AML-193 (cell line): ENCODE measurements around the gene GUCD1.
A peak's percentile ranks its signal among the peaks of the same experiment; 100 is the strongest.
"Not testable (repeated sequence)": the region's sequence is repeated elsewhere in the genome, so short reads cannot be mapped to it uniquely, and the experiment has no call there.

Experiments used
- DNase-seq, 2 experiments: peaks; one replicate each; lab custom pipeline; 2025; lab: John Stamatoyannopoulos, UW

The GUCD1 gene

DNA sequence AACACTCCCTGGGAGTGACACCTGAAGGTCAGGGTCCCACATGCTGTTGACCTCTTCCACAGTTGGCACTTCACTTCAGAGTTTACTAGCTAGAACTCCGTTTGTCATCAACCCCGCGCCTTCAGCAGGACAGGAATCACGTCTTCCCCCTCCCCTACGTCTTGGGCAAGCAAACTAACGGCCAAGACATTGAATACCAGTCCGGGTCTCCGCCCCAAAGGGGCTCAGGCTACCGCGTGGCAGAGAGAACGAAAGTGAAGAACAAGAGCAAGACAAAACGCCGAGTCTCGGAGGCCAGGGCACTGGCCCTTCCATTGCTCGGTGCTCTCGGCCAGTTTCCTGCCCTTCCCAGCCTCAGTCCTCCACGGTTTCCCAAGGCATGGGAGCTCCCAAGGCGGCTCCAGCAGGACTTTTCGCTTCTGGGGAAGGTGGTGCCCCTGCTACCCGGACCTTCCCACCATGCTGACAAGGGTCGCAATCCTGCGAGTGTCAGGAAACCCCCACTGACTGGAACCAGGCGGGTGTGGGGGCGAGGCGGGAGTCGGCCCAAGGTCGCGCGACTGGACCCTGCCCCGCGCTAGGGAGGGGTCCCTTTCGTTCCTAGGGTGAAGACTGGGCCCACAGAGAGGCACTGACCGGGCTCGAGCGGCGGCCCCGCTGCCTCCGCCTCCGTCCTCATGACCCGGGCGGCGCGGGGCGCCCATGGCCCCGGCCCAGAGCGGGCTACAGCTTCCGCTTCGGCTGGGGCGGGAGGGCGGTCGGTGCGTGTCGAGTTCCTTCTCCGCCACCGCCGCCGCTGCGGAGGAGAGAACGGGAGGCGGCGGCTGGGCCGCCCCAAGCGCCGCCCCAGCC, at the start of gene GUCD1:
Gene GUCD1, minus strand, starts transcription at position 826 of the 852 bp plus-strand sequence. Its CDS starts 147 bp downstream, at position 679.
- DNase-seq: peak; percentile 20 to 38

DNA sequence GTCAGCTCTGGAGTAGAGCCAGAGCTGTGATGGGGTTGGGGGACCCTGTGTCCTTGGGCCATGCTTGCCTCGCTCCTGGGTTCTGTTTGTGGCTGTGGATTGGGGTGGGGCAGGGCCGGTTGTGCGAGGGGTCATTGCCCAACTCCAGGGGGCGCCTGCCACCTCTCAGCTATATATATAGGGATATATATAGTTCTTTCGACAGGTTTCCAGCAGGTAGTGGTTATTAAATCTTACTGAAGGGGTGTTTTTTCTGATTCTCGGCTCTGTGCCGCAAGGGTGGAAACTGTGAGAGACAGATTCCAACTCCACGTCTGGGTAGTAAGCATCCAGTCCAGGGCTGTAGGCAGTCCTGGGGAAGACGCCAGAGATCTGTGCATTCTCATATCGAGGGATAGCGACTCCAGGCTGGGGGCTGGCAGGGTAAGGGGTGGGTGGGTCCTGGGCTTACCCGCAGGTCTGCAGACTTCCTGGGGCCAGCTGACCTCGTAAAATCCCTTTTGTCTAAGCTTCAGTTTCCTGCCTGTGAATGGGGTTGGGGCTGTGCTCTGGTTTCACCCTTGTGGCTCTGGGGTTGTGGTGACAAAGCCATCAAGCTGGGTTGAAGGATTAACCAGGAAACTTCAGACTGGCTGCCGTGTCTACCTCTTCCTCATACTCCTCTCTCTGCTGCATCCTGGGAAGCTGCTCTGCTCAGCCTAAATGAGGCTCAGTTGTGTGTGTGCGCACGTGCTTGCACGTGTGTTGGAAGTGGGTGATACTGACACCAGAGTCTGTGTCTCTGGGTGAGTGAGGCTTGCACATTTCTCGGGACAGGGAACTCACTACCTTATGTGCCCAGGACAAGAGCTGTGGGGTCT, 49.1 kb upstream of the GUCD1 start:
- DNase-seq: peak; percentile 18 to 19

DNA sequence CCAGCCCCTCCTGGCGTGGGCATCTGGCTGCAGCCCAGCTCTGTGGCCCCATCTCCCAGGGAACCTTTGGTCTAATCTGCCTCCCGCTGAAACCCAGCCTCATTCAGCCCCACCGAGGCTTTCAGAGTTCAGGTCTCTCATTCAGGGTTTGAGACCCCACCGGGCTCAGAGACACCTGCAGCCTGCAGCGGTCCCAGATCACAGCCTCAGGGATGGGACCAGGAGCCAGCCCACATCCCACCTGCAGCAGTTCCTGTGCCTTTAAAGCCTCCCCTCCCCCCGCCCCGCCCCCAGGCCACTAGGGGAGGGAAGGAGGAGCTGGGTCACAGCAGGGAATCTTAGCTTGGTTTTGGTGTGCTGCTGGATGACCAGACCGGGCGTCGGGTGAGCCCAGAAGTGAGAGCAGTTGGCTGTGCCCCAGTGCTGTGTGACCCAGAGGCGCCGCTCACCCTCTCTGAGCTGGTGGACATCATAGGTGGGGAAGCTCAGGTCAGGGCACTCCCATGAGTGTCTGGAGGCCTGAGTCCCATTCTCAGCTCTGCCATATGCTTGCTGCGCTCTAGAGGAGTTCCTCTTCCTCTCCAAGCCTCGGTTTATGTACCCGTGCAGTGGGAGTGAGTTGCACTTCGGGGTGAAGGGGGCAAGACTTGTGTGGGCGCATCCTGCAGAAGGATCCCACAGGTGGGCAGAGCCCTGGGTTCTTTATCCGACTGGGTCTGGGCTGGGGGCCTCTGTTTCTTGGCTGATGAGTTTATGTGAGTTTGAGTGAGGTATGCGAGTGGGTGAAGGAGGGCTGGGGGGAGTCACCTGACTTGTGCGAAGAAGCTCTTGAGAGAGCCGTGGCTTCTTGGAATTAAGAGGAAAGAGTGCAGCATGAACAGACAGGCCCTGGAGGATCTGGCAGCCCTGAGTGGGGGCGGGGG, 48.2 kb upstream of the GUCD1 start, which contains the start of gene GGT1:
Gene GGT1, plus strand, starts transcription at position 347 of the 923 bp plus-strand sequence. CDS start 7,889 bp downstream, outside the sequence.
- not testable (repeated sequence) for DNase-seq

DNA sequence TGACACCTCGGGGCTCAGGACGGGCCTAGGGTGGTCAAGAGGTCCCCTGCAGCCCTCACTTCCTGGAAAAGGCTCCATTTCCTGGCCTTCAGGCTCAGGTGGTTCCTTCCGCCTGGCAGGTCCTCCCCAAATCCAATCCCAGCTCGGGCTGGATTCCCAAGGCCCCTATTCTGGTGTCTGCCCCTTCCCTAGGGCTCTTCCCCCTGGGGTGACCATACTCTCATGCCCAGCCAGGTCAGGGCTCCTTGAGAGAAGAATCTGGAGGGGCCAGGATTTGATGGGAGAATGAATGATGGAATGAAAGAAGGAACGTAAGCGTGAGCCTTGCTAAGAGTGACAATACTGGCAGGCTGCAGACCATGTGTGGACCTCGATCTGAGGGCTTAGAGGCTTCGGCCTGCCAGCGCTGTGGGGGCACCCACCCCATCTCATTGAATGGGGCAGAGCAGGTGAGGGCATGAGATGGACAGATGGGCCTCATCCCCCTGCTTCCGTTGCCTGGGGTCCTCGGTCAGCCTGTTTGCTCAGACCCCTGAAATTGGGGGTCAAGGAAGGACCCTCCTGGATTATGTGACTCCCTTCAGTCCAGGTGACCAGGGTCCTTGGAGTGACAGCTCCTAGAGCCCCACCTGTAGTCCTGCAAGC, 47.3 kb upstream of the GUCD1 start:
- DNase-seq: not testable (repeated sequence)

DNA sequence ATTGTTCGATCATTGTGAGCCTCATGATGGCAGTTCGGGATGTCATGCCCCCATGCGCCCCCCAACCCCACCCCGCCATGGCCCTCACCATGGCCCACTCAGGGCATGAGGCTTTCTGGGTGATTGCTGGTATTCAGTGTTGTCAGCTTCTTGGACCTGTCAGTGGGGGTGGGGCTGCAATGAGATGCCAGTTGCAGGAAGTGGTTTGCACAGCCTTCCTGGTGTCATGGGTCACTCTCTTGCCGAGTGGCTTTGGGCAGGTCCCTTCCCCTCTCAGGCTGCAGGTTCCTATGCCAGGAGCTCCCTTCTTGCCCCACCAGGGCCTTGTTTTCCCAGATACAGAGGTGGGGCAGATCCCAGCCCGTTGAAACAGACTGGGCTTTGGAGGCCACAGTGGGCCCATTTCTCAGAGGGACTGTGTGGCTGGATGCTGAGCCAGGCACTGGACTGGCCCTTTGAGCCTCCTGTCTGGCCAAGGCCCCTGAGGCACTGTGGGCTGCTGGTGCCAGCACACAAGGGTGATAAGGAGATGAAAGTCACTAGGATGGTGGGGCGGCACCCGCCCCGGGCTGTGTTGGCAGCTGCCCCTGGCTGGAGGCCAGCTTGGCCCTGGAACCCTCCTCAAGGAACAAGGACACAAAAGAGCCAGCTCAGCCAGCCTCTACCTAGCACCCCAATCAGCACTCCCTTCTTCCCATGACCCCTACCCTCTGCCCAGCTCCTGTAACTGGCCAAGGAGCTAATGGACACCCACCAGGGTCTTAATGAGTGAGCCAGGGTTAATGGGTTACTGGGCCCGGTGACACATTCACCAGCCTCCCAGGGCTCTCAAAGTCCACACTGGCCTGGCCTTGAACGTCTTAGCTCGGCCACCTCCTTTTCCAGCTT, 46.5 kb upstream of the GUCD1 start:
- DNase-seq: peak; percentile 60 to 73

DNA sequence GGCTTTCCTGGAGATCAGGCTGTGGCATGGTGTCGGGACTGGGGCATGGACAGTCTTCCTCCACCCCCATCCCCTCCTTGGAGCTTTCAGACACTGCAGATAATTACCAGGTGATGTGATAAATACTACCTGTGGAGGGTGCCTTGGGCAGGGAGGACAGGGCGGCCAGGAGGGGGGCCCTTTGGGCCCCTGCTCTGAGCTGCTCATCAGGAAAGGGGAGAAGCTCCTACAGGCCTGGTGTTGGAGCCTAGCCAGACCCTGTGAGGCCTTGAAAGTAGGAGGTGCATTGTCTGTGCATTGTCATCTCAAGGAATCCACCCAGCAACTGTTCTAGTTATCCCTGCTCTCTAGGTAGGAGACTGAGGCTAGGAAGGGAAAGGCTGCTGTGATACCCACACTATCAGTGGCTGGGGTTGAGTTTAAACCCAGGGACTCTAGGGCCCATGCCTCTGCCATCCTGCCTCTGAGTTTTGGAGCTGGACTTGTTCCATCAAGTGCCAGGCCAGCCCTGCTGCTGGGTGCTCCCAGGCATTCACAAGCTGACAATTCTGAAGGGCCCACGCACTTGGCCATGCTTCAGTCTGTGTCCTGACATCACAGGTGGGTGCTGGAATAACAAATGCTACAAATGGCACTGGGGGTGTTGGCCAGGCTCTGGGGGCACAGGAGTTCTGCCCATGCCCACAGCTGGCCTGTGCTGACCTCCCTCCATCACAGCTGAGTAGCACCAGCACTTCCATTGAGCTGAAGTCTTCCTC, 45.2 kb upstream of the GUCD1 start:
- DNase-seq: not testable (repeated sequence)

DNA sequence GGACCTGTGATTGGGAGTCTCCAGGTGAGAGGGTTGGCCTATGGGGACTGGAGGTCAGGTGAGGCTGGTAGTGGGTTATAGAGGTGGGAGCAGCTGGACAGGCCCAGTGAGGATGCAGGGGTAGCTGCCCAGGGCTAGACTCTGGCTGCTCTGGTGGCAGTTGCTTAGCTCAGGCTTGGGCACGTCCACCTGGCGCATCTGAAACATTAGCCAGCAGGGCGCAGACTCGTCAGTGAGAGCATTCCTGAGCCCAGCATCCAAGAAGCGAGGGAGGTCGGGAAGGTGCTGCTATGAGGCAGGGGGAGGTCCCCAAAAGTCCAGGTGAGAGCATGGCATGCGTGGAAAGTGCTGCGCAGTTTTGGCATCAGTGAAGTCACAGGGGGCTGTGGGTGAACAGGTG, 44.6 kb upstream of the GUCD1 start:
- DNase-seq: no peak

DNA sequence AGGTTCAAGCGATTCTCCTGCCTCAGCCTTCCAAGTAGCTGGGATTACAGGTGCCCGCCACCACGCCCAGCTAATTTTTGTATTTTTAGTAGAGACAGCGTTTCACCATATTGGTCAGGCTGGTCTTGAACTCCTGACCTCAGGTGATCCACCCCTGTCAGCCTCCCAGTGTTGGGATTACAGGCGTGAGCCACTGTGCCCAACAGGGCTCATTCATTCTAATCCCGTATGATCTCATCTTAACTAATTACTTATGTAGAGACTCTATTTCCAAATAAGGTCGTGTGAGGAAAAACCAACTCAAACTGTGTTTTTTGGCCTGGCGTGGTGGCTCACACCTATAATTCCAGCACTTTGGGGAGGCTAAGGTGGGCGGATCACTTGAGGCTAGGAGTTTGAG, 42.1 kb upstream of the GUCD1 start:
- DNase-seq: not testable (repeated sequence)

DNA sequence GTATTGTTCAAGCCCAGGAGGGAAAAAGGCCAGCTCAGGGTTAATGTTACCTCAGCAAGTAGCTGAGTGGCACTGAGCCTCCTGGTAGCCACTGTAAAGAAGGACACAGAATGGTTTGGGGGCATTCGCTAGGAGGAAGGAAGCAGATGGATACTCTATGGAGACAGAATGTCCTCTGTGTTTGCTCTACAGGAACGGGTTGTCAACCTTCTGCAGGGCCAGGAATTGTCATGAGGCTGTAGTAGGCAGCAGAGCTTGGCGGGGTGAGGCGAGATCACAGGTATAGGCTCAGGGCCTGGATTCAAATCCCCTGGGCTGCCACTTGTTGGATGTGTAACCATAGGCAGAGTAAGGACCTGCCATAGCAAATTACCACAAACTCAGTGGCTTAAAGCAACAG, 40.9 kb upstream of the GUCD1 start:
- no peak for DNase-seq

DNA sequence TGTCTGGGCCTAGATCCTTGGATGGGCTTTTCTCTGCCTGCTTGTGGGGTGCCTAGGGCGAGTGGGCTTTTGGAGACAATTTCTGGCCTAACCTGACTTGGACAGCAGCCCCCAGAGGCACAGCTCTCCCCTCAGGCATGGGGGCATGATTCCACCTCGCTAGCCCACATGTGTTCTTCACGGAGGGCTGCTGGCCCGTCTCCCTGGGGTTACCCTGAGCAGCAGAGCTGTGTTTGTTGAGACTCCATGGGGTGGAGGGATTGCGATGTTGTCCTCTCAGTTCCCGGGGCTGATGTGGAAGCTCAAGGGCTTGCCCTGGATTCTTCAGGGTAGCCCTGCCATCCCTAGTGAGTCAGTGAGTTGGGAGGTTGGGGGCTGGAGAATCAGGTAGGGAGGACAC, 40.3 kb upstream of the GUCD1 start:
- no peak for DNase-seq

DNA sequence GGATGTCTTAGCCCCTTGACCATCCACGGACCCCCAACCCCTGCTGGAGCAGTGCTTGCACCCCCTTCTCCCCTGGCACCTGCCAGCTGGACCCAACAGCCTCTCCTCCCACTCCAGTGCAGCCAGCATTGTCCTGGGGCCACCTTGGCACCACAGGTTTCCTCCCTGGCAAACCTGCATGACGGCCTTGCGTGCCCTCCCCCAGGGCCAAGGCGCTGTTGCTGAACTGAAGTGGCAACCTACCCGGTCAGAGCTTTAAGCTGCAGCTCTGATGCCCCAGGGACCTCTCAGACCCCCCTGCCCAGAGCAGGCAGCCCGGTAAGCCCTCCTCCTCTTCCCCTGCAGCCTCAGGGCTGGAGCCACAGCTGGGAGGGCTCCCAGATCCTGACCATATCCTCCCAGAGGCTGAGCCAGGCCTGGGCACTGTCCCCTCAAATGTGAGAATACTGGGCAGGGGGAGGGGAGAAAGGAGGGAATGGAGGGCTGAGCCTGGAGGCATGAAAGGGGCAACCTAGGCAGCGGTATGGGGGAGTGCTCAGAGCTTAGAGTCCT, 39.7 kb upstream of the GUCD1 start:
- DNase-seq: no peak

DNA sequence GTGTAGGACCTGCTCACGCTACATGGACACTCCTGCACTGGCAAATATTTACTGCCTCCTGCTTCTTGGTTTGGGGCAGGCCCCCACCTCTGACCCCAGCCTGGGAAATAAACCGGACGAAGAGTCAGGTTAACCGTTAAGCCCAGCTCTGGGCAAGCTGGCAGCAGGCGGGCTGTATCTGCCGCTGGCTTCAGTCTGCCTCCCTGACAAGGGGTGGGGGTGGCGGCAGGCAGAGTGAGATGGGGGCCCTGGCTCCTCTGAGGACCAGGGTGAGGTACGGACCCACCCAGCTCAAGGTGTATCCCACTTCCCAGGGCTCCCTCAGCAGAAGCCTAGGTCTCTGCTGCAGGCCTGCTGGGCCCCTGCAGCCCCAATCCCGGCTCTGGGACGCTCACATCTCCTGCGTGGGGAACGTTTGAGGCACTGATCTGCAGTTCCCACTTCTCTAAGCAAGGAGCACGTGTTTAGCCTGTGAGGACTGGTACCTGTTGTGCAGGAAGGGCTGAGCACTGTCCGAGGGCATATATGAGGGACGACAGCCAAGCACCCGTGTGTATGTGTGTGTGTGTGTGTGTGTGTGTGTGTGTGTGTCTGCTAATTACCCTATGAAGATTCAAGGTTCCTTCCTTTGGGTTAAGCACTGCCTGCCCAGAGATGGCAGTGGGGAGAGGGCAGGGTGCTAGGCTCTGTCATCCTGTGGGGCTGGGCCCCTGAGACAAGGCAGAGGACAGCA, 39.1 kb upstream of the GUCD1 start:
- DNase-seq: no peak

DNA sequence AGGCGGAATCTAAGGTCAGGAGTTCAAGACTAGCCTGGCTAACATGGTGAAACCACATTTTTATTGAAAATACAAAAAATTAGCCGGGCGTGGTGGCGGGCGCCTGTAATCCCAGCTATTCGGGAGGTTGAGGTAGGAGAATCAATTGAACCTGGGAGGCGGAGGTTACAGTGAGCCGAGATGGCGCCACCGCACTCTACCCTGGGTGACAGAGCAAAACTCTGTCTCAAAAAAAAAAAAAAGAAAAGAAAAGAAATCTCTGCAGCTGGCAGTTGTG, 38.6 kb upstream of the GUCD1 start:
- not testable (repeated sequence) for DNase-seq

DNA sequence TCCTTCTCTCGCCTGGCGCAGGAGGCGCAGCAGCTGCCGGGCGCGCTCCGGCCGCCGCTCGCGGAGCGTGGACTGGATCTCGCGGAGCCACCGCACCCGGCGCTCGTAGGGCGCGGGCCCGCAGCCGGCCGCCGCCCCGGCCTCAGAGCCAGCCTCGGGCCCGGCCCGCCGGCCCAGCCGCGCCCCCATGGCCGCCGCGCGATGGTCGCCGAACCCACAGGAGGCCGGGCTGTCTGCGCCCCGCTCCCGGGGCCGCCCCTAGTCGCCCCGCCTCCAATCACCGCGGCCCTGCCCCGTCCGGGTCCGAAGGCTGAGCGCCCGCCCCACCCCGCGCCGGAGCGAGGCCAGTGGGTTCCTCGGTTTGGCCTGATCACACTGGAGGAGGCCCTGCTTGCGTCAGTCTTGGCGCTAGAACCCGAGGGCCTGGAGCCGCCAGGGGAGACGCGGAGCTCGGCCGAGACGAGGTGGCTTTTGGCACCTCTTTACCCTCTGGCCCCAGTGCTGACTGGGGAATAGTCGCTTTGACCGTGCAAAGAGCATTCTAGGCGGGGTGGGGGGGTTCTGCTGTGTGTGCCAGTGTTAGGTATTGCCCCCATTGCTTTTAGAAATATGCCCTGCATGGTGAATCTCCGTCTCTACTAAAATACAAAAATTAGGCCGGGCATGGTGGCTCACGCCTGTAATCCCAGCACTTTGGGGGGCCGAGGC, 38.1 kb upstream of the GUCD1 start, which contains the start of gene LRRC75B:
Gene LRRC75B, minus strand, starts transcription at position 223 of the 708 bp plus-strand sequence. Its CDS starts 34 bp downstream, at position 189.
- peak; percentile 56 to 60 for DNase-seq

DNA sequence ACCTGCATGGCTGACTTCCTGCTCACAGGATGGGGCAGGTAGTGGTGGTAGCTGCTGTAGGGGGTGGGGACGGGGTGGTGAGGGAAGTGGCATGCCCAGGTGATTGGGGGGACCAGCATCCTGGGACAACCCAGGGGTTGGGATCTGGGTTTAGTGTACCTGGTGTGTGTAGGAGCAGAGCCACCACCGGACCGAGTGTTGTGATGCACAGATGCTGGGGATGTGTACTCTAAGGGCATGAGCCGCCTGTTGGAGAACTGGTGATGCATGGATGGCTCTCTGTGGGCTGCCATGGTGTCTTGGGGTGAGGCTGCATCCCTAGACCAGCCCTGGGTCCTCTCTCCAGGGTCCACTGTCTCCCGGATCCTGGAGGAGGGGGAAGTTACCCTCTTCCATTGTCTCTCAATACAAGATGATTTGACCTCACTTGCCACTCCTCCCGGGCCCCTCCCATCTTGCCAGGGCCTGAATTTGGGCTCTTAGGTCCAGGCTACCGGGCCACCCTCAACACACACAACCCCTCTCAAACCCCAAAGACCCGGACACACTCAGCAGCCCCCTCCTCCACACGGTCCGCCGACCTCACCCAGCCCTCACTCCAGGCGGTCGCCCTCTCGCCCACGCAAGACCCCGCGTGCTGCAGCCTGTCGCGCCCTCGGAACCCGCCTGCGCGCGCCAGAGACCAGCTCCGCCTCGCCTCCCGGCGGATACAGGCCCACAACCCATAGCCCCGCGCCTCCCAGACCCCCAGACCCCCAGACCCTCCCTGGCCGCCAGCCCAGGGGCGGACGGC, 37.3 kb upstream of the GUCD1 start:
- DNase-seq: no peak

DNA sequence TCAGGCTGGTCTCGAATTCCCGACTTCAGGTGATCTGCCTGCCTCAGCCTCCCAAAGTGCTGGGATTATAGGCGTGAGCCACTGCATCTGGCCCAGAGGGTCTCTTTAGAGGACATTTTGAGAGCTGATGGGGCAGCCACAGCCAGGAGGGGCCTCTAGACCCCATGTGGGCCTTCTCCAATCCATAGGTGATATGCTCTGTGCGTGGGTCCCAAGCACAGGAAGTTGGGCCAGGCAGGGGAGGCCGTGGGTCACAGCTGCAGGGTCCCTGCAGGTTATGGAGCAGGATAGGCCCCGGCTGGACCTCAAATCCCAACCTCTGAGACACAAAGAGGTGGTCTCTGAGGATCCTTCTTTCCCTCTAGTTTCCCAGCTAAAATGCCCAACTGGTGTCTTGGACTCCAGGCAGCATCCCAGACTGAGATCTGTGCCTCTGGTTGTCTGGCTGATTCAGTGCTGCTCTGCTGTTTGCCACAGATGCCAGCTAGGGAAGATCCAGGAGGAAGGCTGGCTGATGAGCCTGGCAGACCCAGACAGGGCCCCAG, 36.4 kb upstream of the GUCD1 start:
- DNase-seq: no peak
